ENCODE results near the gene CCDC91.

- TF ChIP-seq POLR2A (IDR thresholded peaks at IDR 0.05), result no peak
- TF ChIP-seq CTCF (IDR thresholded peaks at IDR 0.05), result no peak
Observed at GRCh38 chr12:28390761-28391385, 200.6 kb downstream of the CCDC91 start.
